Activated B cell treated with CpG ODN at 0.5 μM for 24 hours (primary cell): ENCODE results near the gene PARN. TPM values are rescaled to one million over a fixed set of nuclear protein-coding genes. Genes with fewer than 3 reads are reported as not detected.

Source experiments
- ATAC-seq: fragments of 200-7000 bp; cut with Tn5 transposase; one replicate; pipeline ENCODE4 v1.10.0; 2021; ENCODE audit warnings: low read depth, mild to moderate bottlenecking, moderate library complexity
- CTCF ChIA-PET: fragments of 350-600 bp; sonication (Branson Sonifier 250); formaldehyde crosslinking; loops from one replicate; lab custom pipeline; 2021; ENCODE audit warnings: antibody characterized with exemption; lab: Charles Lee
- POLR2A ChIA-PET: fragments of 350-600 bp; sonication (Branson Sonifier 250); formaldehyde crosslinking; loops from one replicate; lab custom pipeline; 2021; ENCODE audit warnings: antibody characterized with exemption; lab: Charles Lee
- DNase-seq: peaks from one replicate; pipeline ENCODE4 v3.0.0; 2022
- H3K27ac Mint-ChIP-seq: one replicate; pipeline ENCODE4 v1.8.0; 2020; ENCODE audit warnings: mixed read lengths
- H3K27me3 Mint-ChIP-seq: one replicate; pipeline ENCODE4 v1.8.0; 2021; ENCODE audit warnings: mixed read lengths
- H3K36me3 Mint-ChIP-seq: one replicate; pipeline ENCODE4 v1.8.0; 2021; ENCODE audit warnings: low read depth, mixed read lengths
- H3K4me1 Mint-ChIP-seq: one replicate; pipeline ENCODE4 v1.8.0; 2021; ENCODE audit warnings: mixed read lengths
- H3K4me3 Mint-ChIP-seq: one replicate; pipeline ENCODE4 v1.8.0; 2020; ENCODE audit warnings: mild to moderate bottlenecking, mixed read lengths
- H3K9me3 Mint-ChIP-seq: one replicate; pipeline ENCODE4 v1.8.0; 2020; ENCODE audit warnings: mixed read lengths
- CTCF ChIP-seq: fragments of 200-600 bp; IDR thresholded peaks from one replicate; pipeline ENCODE4 v1.8.0; 2022; ENCODE audit warnings: antibody characterized with exemption, mild to moderate bottlenecking
- intact Hi-C: fragments of 100-400 bp; cut with micrococcal nuclease; formaldehyde crosslinking; loops from one replicate; pipeline ENCODE4 v1.15.1; 2024
- total RNA-seq: library from RNA; stranded (reverse); gene quantifications from 2 replicates; pipeline ENCODE4 v1.2.3, GENCODE V29; 2022

The PARN gene
- total RNA-seq, 1 donor from 2014 or later, result 47.3 TPM

- ChIA-PET POLR2A (no interaction called here), CTCF (no interaction called here)
- intact Hi-C loops, result no loop called here
- Mint-ChIP-seq H3K27me3 (no peaks in the 10 kb centered on the region), H3K27ac (no peak overlapping the region), H3K36me3 (peaks cover 49% of the 10 kb centered on the region), H3K9me3 (peaks cover 3% of the 10 kb centered on the region), H3K4me3 (no peak overlapping the region), H3K4me1 (peaks cover 7% of the 10 kb centered on the region)
- no peak for ATAC-seq
- DNase-seq, result no peak
- no peak for TF ChIP-seq CTCF
Measured at GRCh38 chr16:14485121-14485551, 144.9 kb downstream of the PARN start.

- ATAC-seq (no peak), DNase-seq (no peak)
- H3K27ac Mint-ChIP-seq, result no peak overlapping the region
- CTCF ChIA-PET, result no interaction called here
- H3K4me3 Mint-ChIP-seq, result no peak overlapping the region
- H3K27me3 Mint-ChIP-seq, result no peaks in the 10 kb centered on the region
- POLR2A ChIA-PET, result no interaction called here
- intact Hi-C loops, result no loop called here
- peaks cover 3% of the 10 kb centered on the region for H3K9me3 Mint-ChIP-seq
- TF ChIP-seq CTCF, result no peak
- peaks cover 57% of the 10 kb centered on the region for H3K36me3 Mint-ChIP-seq
- H3K4me1 Mint-ChIP-seq, result peaks cover 6% of the 10 kb centered on the region
Measured at GRCh38 chr16:14483819-14484385, 146.2 kb downstream of the PARN start.

- no peak for ATAC-seq
- H3K36me3 Mint-ChIP-seq, result peaks cover 56% of the 10 kb centered on the region
Measured at GRCh38 chr16:14476183-14476582, 153.9 kb downstream of the PARN start.

GRCh38 chr16:14475370-14476139 lies 154.5 kb downstream of the PARN start:
- Mint-ChIP-seq H3K27me3 (no peaks in the 10 kb centered on the region), H3K4me3 (no peak overlapping the region), H3K27ac (no peak overlapping the region), H3K9me3 (peaks cover 2% of the 10 kb centered on the region), H3K36me3 (peaks cover 52% of the 10 kb centered on the region), H3K4me1 (no peaks in the 10 kb centered on the region)
- ChIA-PET CTCF (no interaction called here), POLR2A (no interaction called here)
- TF ChIP-seq CTCF, result no peak
- no peak for DNase-seq
- ATAC-seq, result no peak
- intact Hi-C loops, result no loop called here

More at GRCh38 chr16:14476183-14476582, 153.9 kb downstream of the PARN start:
- ChIA-PET POLR2A (no interaction called here), CTCF (no interaction called here)
- intact Hi-C loops, result no loop called here
- Mint-ChIP-seq H3K4me3 (no peak overlapping the region), H3K27me3 (no peaks in the 10 kb centered on the region), H3K4me1 (no peaks in the 10 kb centered on the region), H3K27ac (no peak overlapping the region), H3K9me3 (peaks cover 5% of the 10 kb centered on the region)
- no peak for DNase-seq
- no peak for TF ChIP-seq CTCF

- DNase-seq (no peak), ATAC-seq (no peak)
- TF ChIP-seq CTCF, result no peak
- Mint-ChIP-seq H3K4me3 (no peak overlapping the region), H3K27ac (no peak overlapping the region), H3K27me3 (no peaks in the 10 kb centered on the region), H3K9me3 (peaks cover 2% of the 10 kb centered on the region), H3K36me3 (peaks cover 34% of the 10 kb centered on the region), H3K4me1 (no peaks in the 10 kb centered on the region)
- intact Hi-C loops, result no loop called here
- CTCF ChIA-PET, result no interaction called here
- POLR2A ChIA-PET, result no interaction called here
Measured at GRCh38 chr16:14473488-14473887, 156.6 kb downstream of the PARN start.
